Measurements from ENCODE around the gene SEMA5A.

SEMA5A gene

DNA sequence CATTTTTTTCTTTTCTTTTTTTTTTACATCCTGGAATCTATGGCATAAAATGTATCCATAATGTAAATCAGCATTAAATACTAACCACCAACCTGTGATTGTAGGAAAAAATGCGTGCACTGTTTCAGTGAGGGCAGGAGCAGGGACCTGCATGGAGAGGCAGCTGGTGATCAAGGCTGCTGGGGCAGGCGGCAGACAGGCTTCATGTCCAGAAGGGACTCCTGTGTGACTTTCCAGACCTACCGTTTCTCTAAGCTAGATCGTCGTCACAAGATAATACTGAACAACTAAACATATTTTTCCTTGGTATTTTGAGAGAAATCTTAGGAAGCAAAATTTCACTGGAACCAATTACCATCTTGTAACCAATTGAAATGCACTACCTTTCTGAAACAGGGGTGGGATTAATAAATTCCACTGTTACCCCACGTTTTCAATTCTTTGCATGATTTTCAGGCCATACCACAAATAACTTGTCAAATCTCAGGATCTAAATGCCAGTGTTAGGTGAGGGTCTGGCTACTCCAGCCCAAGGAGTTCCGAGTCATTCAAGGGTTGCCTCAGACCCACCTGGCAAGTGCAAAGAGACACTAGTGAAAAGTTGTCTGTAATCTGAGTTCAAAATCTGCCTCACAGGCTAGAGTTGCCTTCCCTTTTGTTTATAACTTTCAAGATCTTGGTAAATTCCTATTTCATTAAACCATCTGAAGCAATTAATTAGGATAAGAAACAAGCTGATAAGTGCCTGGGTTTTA lies 198.2 kb downstream of the SEMA5A start:
- no peak overlapping the region for H3K4me3 ChIP-seq (ENCODE audit: control insufficient read depth, low read depth, low read length)
- TF ChIP-seq, protein P1, sequence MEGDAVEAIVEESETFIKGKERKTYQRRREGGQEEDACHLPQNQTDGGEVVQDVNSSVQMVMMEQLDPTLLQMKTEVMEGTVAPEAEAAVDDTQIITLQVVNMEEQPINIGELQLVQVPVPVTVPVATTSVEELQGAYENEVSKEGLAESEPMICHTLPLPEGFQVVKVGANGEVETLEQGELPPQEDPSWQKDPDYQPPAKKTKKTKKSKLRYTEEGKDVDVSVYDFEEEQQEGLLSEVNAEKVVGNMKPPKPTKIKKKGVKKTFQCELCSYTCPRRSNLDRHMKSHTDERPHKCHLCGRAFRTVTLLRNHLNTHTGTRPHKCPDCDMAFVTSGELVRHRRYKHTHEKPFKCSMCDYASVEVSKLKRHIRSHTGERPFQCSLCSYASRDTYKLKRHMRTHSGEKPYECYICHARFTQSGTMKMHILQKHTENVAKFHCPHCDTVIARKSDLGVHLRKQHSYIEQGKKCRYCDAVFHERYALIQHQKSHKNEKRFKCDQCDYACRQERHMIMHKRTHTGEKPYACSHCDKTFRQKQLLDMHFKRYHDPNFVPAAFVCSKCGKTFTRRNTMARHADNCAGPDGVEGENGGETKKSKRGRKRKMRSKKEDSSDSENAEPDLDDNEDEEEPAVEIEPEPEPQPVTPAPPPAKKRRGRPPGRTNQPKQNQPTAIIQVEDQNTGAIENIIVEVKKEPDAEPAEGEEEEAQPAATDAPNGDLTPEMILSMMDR (conservative IDR thresholded peaks at IDR 0.05; ENCODE audit: control insufficient read depth, insufficient read depth, low read depth, low read length), result no peak
- no peak for DNase-seq (ENCODE audit: low read depth)

DNA sequence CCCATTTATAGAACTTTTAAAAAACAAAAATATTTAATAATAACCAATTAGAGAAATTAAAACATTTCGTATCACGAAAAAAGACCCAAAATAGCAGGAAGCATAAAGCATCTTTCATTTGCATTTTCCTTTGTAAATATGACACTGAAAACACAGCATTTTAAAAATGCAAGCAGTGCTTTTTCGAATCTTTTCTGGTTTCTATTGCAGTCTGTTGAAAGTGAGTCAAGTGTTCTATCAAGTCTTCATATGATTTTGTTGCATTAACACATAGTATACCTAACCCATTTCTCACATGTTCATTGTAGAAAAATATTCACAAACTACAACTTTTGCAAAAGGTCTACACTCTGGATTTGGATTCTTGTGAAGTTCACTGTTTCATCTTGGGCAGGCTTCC lies 198.8 kb downstream of the SEMA5A start:
- TF ChIP-seq, protein P1 (conservative IDR thresholded peaks at IDR 0.05; ENCODE audit: control insufficient read depth, insufficient read depth, low read depth, low read length), result no peak
- H3K4me3 ChIP-seq (ENCODE audit: control insufficient read depth, low read depth, low read length), result no peak overlapping the region
- DNase-seq (ENCODE audit: low read depth), result no peak

DNA sequence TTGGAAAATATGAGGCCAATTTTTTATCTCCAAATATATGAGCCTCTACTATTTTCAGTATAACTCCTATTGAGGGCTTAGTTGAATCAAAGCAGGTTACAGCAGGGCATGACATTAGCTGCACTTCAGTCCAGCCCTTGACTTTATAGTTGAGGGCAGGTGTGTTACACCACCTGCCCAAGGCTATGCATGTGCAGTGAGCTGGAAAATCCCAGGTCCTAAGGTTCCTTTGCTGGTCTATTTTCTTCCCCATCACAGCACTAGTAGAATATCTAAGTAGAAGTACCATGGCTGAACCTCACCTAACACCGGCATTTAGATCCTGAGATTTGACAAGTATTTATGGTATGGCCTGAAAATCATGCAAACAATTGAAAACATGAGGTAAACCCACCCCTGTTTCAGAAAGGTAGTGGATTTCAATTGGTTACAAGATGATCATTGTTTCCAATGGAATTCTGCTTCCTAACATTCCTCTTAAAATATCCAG lies 201.1 kb downstream of the SEMA5A start:
- no peak for DNase-seq (ENCODE audit: low read depth)

DNA sequence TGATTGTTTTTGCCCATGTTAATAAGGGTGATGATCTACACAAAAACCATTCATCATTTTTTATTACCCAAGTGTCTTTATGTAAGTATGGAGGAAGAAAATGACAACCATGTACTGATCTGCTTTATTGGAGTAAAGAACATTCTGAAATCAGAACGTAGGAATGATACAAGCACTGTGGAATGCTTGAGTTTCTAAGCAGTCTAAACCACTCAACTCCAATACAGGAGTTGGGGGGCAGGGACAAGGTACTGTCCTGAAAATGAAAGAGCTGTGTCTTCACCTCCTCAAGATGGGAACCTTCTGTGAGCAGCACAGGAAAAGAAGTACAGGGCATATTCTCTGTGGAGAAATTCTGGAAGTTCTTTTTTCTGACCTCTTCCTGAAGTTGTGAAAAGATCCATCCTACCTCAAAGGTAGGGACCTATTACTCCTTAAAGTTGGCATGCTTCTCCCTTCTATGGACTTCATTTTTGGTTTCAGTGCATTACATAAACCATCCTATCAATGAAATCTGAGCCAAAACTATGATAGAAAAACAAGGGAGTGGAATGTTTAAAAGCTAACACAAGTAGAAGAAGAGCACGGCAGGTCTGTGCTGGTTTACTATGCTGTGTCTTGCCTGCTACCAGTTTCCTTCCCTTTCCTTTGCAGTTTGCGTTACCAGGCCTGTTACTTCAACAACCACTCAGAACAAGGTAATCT lies 202.6 kb downstream of the SEMA5A start:
- no peak overlapping the region for H3K4me3 ChIP-seq (ENCODE audit: control insufficient read depth, low read depth, low read length)
- no peak for DNase-seq (ENCODE audit: low read depth)
- TF ChIP-seq, protein P1 (conservative IDR thresholded peaks at IDR 0.05; ENCODE audit: control insufficient read depth, insufficient read depth, low read depth, low read length), result no peak

More for the DNA sequence above, 201.1 kb downstream of the SEMA5A start:
- H3K4me3 ChIP-seq (ENCODE audit: control insufficient read depth, low read depth, low read length), result no peak overlapping the region
- TF ChIP-seq, protein P1 (conservative IDR thresholded peaks at IDR 0.05; ENCODE audit: control insufficient read depth, insufficient read depth, low read depth, low read length), result no peak

DNA sequence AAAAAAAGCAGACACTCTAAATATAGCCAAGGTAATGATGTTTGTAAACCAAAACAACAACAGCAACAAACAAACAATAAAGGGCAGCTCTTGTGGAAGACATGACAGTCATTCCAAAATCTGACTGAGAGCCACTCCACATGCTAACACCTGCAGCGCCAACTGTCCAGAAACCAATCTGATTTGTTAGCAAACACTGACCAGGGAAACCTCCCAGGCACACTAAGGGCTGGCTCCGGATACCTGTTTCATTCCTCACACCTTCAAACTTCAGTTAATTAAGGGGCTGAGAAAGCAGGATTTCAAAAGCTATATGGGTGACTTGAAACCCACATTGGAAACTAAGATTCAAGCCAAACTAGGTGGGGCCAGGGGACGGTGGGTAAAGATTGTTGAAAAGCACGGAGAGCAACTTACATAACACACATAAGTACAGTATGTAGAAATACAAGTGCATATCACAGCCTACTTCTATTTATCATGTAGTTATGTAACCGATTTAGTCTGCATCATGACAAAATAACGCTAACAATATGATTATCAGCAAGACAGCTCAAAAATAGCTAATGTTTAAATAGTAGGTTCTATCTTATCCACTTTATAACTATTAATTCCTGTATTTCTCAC lies 203.6 kb downstream of the SEMA5A start:
- no peak overlapping the region for H3K4me3 ChIP-seq (ENCODE audit: control insufficient read depth, low read depth, low read length)
- TF ChIP-seq, protein P1 (conservative IDR thresholded peaks at IDR 0.05; ENCODE audit: control insufficient read depth, insufficient read depth, low read depth, low read length), result no peak
- DNase-seq (ENCODE audit: low read depth), result no peak

DNA sequence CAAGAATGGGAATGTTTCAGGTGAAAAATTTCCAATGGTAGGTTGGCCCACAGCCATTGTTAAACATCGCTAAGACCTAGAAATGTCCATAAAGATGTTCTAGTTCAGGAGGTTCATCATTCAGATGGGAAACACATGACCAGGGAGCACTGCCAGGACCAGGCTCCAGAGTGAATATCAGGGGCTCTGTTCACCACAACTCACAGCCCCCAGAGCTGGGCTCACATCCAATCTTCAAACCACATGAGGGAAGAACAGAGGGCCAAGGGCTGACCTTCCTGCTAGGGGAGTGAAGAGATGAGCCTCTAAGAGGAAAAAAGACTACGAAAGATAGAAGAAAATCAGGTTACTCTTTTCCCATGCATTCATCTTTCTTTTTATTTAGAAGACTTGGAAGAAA lies 205.8 kb downstream of the SEMA5A start:
- DNase-seq (ENCODE audit: low read depth), result peak; percentile 67
- H3K4me3 ChIP-seq (ENCODE audit: control insufficient read depth, low read depth, low read length), result no peak overlapping the region
- TF ChIP-seq, protein P1 (conservative IDR thresholded peaks at IDR 0.05; ENCODE audit: control insufficient read depth, insufficient read depth, low read depth, low read length), result no peak

Data from fibroblast of mammary gland (primary cell).